SH-SY5Y (cell line): ENCODE measurements around the gene EFNA2.

Experiments
- GATA2 ChIP-seq: IDR thresholded peaks from 2 replicates; pipeline ENCODE4 v1.6.1; 2011; ENCODE audit warnings: mild to moderate bottlenecking, low read depth, low read length
- GATA3 ChIP-seq: IDR thresholded peaks from 2 replicates; pipeline ENCODE4 v1.6.1; 2011; ENCODE audit warnings: low read depth, mild to moderate bottlenecking, low read length, moderate library complexity

EFNA2 gene

DNA sequence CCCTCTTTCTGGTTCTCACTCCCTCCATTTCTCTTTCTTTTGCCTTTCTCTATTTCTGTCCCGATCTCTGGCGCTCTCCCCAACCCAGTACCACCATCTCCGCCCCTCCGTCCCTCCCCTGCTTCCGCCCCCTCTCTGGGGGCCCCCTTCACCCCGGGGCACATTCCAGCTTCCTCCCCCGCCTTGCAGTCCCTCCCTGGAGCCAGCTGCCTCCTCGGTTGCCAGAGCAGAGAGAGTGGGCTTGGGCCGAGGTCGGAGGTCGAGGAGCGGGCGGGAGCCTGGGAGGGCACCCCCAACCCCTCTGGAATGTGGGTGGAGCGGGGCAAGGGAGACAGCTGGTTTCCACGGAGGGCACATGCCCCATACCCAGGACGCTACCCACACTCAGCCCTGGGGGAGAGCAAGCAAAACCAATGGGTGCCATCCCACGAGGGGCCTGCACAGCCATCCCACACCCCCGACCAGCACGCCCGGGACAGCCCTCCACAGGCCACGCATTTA is 23.0 kb upstream of the EFNA2 start:
- no peak for TF ChIP-seq GATA3
- TF ChIP-seq GATA2: no peak

- TF ChIP-seq GATA3 (no peak), GATA2 (no peak)
Measured at GRCh38 chr19:1263188-1263587, 22.5 kb upstream of the EFNA2 start.

DNA sequence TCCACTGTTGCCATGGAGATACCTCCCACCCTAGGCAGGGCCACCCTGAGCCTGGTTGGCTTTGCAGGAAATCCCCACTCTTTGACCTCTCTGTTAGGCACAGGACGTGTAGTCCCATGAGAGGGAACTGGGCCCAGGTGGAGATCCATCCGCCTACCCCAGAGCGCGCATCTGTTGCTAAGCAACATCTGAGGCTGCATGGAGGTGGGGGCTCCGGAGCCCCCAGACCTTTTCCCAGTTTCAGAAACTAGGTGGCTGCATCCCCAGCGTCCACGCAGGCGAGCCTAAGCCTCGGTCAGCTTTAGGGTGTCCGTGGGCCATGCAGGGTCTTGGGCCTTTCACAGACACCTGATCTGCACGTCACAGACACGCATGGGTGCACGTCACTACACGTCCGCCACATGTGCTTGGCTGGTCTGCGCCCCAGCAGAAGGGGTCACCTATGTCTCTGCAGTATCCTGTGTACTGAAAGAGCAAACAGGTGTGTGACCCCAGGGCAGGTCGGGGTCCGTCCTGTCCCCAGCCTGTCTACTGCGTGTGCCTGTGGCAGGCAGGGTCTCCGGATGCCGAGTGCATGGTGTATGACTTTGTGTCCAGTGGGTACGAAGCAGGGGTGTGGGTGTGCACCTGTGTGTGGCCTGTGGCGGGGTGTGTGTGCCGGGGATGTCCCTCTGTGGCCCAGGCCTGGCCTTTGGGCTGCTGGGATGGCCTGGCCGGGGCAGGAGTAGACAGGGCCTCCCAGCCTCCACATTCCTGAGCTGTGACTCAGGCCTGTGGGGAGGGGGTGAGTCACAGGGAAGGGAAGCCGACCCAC is 20.7 kb upstream of the EFNA2 start:
- no peak for TF ChIP-seq GATA2
- TF ChIP-seq GATA3: no peak

GRCh38 chr19:1265615-1266128 is 20.0 kb upstream of the EFNA2 start:
- no peak for TF ChIP-seq GATA2

GRCh38 chr19:1266129-1266915 is 19.4 kb upstream of the EFNA2 start:
- TF ChIP-seq GATA3: no peak

- TF ChIP-seq GATA3: no peak
- no peak for TF ChIP-seq GATA2
Measured at GRCh38 chr19:1266916-1267476, 18.7 kb upstream of the EFNA2 start.

DNA sequence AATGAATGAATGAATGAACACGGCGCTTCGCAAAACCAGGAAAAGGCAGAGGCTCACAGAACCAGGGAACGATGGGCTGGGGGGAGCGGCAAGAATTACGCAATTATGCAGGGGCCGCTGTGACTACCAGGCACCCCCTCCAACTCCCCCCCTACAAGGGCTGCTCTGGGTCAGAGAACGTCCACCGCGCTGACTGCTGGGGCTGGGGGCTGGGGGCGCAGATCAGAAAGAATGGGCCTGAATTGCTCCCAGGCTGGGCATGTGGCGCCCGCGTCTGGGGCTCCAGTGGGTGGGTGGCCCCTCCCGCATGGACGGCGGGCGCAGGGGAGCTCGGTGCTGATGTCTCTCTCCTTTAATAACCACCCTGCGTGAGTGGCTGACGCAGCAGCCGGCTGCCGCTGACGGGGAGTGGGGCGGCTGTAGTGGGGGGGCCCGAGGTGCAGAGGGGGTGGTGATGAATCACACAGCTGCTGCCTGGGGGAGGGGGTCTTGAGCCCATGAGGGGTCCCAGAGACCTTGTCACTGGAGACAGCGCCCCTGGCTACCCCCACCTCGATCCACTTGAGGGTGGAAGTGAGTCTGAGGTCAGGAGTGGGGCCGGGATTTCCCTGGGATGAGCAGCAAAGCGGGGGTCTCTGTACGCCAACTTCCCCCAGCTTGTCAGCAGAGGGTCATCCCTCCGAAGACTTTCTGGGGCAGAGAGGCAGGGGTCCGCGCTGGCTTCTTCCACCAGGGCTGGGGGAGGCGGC is 18.0 kb upstream of the EFNA2 start:
- TF ChIP-seq GATA2 (no peak), GATA3 (no peak)

DNA sequence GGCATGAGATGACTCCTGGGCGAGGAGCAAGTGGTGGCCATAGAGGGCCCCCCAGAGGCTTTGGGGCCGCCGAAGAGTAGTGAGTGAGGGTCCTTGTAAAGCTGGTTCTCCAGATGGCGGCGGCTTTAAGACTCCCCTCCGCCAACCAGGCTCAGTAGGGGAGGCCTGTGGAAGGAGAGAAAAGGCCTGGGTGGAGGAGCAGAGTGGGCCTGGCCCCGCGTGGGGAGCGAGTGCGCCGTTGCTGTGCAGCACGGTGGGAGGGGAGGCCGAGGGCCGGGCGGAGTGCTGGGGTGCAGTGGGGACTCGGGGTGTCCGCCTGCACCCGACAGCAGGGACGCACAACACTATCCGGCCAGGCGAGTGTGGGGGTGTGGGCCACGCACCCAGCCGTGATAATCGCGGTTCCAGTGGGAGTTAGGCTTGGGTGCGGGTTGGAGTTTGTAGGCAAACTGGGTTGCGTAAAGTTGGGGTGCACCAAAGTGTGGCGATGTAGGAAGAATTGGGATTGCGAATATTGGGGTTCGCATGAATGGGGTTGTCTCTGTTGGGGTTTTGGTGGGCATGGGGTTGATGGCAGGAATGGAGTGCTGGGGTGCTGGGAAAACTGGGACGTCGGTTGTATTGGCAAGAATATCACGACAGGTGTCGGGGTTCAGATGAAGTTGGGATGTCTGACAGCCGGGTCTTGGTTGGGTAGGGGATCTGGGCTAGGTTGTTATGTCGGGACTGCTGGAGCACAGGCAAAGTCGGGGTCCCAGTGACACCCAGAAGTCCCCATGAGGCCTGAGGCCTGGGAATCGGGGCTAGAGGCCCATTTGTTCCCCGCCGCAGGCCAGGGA is 17.2 kb upstream of the EFNA2 start:
- TF ChIP-seq GATA3: no peak
- no peak for TF ChIP-seq GATA2

DNA sequence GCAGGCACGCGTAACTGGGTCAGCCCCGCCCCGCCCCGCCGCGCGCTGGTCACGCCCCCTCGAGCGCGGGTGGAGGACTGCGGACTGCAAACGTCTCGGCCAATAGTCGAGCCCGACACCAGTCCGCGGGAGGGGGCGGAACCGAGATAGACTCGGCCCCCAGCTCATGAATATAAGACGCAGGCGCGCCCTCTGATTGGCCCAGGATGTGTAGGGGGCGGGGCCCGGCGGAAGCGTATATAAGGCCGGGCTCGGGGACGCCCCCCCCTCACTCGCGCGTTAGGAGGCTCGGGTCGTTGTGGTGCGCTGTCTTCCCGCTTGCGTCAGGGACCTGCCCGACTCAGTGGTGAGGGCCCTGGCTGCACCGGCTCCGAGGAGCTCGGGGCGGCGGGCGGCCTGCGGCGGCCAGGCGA is 16.6 kb upstream of the EFNA2 start, which contains the start of gene CIRBP:
Gene CIRBP, plus strand, starts transcription at position 268 of the 413 bp plus-strand sequence. CDS start 1,602 bp downstream, outside the sequence.
- TF ChIP-seq GATA2: no peak
- TF ChIP-seq GATA3: no peak

GRCh38 chr19:1269478-1270212 is 16.0 kb upstream of the EFNA2 start:
- TF ChIP-seq GATA2: no peak
- no peak for TF ChIP-seq GATA3

DNA sequence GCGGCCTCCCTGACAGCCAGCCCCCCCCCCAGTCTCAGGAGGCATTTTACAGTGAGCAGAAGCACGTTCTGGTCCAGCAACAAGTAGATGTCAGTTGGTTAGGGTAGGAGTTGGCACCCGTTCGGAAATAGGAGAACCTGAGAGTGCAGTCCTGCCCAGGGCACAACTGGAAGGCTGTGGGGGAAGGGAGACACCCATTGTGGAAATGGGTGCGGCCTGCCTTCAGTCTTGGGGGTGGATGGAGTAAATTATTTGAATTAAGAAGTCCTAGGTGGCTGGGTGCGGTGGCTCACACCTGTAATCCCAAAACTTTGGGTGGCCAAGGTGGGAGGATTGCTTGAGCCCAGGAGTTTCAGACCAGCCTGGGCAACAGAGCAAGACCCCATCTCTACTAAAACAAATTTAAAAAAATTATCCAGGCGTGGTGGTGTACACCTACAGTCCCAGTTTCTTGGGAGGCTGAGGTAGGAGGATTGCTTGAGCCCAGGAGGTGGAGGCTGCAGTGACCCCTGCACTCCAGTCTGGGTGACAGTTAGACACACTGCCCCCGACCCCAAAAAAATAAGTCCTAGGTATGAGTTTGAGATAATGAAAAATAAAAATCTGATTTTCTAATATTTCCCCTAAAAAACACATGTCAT is 15.3 kb upstream of the EFNA2 start:
- TF ChIP-seq GATA2 (no peak), GATA3 (no peak)

DNA sequence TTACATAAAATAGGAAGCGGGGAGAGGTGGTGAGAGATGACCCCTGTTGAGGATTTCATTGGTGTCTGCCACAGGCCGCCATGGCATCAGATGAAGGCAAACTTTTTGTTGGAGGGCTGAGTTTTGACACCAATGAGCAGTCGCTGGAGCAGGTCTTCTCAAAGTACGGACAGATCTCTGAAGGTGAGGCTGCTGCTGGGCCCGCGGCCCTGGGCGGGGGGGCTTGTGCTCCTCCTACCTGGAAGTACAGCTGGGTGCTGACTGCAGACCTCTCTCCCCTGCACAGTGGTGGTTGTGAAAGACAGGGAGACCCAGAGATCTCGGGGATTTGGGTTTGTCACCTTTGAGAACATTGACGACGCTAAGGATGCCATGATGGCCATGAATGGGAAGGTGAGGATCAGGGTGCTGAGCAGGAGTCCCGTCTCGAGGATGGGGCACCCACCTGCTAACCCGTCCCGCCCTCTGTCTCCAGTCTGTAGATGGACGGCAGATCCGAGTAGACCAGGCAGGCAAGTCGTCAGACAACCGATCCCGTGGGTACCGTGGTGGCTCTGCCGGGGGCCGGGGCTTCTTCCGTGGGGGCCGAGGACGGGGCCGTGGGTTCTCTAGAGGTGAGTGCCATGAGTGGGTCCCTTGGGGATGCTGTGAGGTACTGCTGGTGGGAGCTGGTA is 14.7 kb upstream of the EFNA2 start:
- no peak for TF ChIP-seq GATA3
- no peak for TF ChIP-seq GATA2
